Choroid plexus epithelial cell (primary cell): Measurements from ENCODE around the gene DPH3.

Experiments used
- DNase-seq: peaks from one replicate; pipeline ENCODE4 v3.0.0-alpha.2; 2010; ENCODE audit warnings: low read depth
- H3K4me3 ChIP-seq: 2 replicates; pipeline ENCODE4 v1.5.1; 2011; ENCODE audit warnings: low read depth, mild to moderate bottlenecking, control low read depth, low read length, moderate library complexity
- CTCF ChIP-seq: conservative IDR thresholded peaks from 2 replicates; pipeline ENCODE4 v1.5.1; 2011; ENCODE audit warnings: low read depth, mild to moderate bottlenecking, control low read depth, inconsistent platforms, low read length, moderate library complexity

The DPH3 gene

GRCh38 chr3:16251316-16252085 is 13.2 kb downstream of the DPH3 start:
- TF ChIP-seq CTCF: no peak
- H3K4me3 ChIP-seq: no peak overlapping the region
- no peak for DNase-seq

DNA sequence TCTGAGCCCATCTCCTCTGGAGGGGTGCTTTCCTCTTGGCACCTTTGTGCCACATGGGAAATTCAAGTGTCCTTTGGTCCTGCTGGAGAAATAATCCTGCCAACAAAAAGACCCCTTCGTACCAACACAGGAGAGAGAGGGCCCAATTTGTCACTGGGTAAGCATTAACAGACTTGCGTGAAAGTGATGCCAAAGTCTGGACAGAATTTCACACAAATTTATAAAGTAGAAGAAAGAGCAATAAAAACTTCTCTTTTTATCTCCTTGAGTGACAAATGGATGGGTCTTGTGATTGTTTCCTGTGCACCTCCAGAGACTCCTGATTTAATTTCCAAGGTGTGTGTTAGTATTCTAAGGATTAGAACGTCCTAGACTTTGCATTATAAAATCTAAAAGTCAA is 14.9 kb downstream of the DPH3 start:
- H3K4me3 ChIP-seq: no peak overlapping the region
- TF ChIP-seq CTCF: no peak
- no peak for DNase-seq

- peak; percentile 65 for TF ChIP-seq CTCF
- peak; percentile 60 for DNase-seq
- no peak overlapping the region for H3K4me3 ChIP-seq
Observed at GRCh38 chr3:16249336-16249735, 15.4 kb downstream of the DPH3 start.

DNA sequence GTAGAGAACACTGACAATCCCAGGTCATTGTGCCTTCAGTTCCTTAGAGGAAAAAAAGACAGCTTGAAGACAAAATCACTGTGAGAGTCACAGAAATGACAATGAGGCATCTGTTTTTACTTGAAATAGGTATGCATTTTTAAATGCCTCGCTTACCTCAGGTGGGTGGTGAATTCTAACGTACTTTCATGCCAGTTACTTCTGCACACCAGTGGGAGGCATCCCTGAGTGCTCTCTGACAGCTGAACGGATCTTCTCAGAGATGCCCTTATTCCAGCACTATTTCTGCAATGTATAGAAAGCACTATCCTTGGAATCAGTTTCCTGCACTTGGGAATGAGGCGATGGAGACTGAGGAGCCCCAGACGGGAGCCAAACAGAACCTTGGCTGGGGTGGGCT is 16.2 kb downstream of the DPH3 start:
- TF ChIP-seq CTCF: no peak
- no peak for DNase-seq
- no peak overlapping the region for H3K4me3 ChIP-seq

DNA sequence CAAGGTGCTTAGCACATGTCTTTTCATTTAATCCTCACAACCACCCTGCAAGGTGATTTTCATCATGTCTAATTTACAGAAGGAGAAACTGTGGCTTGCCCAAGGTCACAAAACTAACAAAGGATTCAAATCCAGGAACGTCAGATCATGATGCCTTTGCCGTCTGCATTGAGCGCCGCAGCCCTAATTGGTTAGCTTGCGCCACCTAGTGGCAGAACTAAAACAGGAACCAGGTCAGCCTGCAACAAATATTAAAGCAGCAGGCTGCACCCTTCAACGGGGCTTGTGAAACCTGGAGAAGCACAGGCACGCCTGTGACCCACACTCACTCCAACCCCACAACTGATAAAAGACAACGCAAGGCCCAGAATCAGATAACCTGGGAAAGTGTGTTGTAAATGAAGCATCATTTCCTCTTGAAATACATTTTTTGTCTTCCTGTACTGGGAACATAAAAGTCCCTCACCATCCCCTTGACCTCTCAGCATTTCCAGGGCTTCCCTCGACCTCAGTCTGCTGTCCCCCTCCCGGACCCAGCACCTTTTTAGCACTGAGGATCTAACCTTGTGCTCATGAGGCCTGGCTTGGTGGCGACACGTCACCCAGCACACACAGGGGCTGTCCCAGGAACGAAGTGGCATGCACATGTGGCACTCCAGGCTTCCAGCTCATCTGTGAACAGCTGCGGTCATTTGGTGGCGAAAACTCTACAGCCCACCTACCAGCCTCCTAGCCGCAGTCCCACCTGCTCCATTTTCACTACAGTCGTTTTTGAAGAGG is 17.3 kb downstream of the DPH3 start:
- peak; percentile 96 for TF ChIP-seq CTCF
- DNase-seq: peak; percentile 90
- H3K4me3 ChIP-seq: no peak overlapping the region

DNA sequence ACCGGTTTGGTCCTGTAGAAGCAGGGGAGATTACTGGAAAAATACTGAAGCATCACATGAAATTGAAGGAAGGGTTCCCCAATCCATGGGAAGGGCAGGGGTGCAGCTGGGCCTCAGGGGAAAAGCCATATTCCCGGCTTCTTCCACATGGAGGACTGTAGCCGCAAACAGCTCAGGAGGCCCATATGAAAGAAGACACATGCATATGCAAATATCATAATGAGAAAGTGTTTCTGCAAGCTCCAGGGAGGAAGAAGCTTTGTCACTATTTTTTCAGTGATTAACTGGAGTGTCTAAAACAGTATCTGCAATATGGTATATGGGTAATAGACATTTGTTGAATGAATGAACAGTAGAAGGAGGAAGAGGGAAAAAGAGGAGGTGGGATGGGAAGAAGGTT is 19.1 kb downstream of the DPH3 start:
- DNase-seq: no peak
- TF ChIP-seq CTCF: no peak
- H3K4me3 ChIP-seq: no peak overlapping the region
